ENCODE data around the gene IL23A.
"Not testable (repeated sequence)": the region's sequence is repeated elsewhere in the genome, so short reads cannot be mapped to it uniquely, and the experiment has no call there.

The IL23A gene

GRCh38 chr12:56326533-56326932, 12.2 kb upstream of the IL23A start:
- no peak for DNase-seq

- DNase-seq = no peak
Measured at GRCh38 chr12:56330936-56331490, 7.7 kb upstream of the IL23A start.

GRCh38 chr12:56332512-56333196, 6.0 kb upstream of the IL23A start:
- DNase-seq = no peak

GRCh38 chr12:56333197-56333678, 5.4 kb upstream of the IL23A start:
- DNase-seq = no peak

GRCh38 chr12:56333679-56334489, 4.8 kb upstream of the IL23A start, which contains the start of gene PAN2:
PAN2 (minus strand) TSS chr12:56334000; CDS start chr12:56333094, 906 bp downstream.
- peak; percentile 98 for DNase-seq

- DNase-seq = no peak
Measured at GRCh38 chr12:56334490-56334793, 4.2 kb upstream of the IL23A start.

- DNase-seq = not testable (repeated sequence)
Measured at GRCh38 chr12:56335527-56335926, 3.2 kb upstream of the IL23A start.

GRCh38 chr12:56336361-56337167, 2.1 kb upstream of the IL23A start:
- peak; percentile 99 for DNase-seq

GRCh38 chr12:56337753-56338251, 882 bp upstream of the IL23A start:
- peak; percentile 69 for DNase-seq

- no peak for DNase-seq
Measured at GRCh38 chr12:56339158-56339422, 406 bp downstream of the IL23A start.

GRCh38 chr12:56341616-56342015, 2.9 kb downstream of the IL23A start:
- DNase-seq = no peak

GRCh38 chr12:56342290-56342689, 3.6 kb downstream of the IL23A start:
- not testable (repeated sequence) for DNase-seq

- no peak for DNase-seq
Measured at GRCh38 chr12:56346675-56347074, 8.0 kb downstream of the IL23A start.

- DNase-seq = not testable (repeated sequence)
Measured at GRCh38 chr12:56347255-56347654, 8.6 kb downstream of the IL23A start.

GRCh38 chr12:56348776-56349175, 10.1 kb downstream of the IL23A start:
- DNase-seq = no peak

- DNase-seq = no peak
Measured at GRCh38 chr12:56350662-56351061, 12.0 kb downstream of the IL23A start.

- no peak for DNase-seq
Measured at GRCh38 chr12:56351325-56351724, 12.6 kb downstream of the IL23A start.

- peak; percentile 90 for DNase-seq
Measured at GRCh38 chr12:56358836-56359532, 20.3 kb downstream of the IL23A start.

- DNase-seq = peak; percentile 100
Measured at GRCh38 chr12:56359851-56360767, 21.4 kb downstream of the IL23A start, which contains the start of gene STAT2. STAT2 (minus strand) TSS chr12:56360107; CDS start chr12:56356571, 3,536 bp downstream.

GRCh38 chr12:56361487-56362129, 22.9 kb downstream of the IL23A start:
- DNase-seq = no peak

Measured in MV-4-11 (cell line).